Measurements from ENCODE around the gene RRP1B.

Gene RRP1B

GRCh38 chr21:43739621-43740435 is 80.5 kb downstream of the RRP1B start:
- DNase-seq (ENCODE audit: low read depth in 2 of 3, low spot score in 2 of 3) = no peak

GRCh38 chr21:43740497-43741156 is 81.3 kb downstream of the RRP1B start:
- no peak for DNase-seq (ENCODE audit: low read depth in 2 of 3, low spot score in 2 of 3)

- DNase-seq (ENCODE audit: low read depth in 2 of 3, low spot score in 2 of 3) = no peak
Measured at GRCh38 chr21:43741423-43742096, 82.2 kb downstream of the RRP1B start.

- DNase-seq (ENCODE audit: low read depth in 2 of 3, low spot score in 2 of 3) = no peak
Measured at GRCh38 chr21:43743947-43744346, 84.6 kb downstream of the RRP1B start.

- no peak for DNase-seq (ENCODE audit: low read depth in 2 of 3, low spot score in 2 of 3)
Measured at GRCh38 chr21:43744725-43745124, 85.4 kb downstream of the RRP1B start.

All from activated CD8-positive, alpha-beta memory T cell treated with anti-CD3 and anti-CD28 coated beads for 48 hours (primary cell).